ENCODE results near the gene SLC5A9. TPM values are rescaled to one million over a fixed set of nuclear protein-coding genes. Genes with fewer than 3 reads are reported as not detected.

Gene SLC5A9
- total and polyA plus RNA-seq, 9 of the 15 experiments (the other 6 are each of a cell fraction or from before 2014, with no cell fraction given): not detected

GRCh38 chr1:48228156-48228555 lies 5.6 kb downstream of the SLC5A9 start:
- Histone ChIP-seq H3K9me1 (ENCODE audit: control insufficient read depth, insufficient read depth, low read length) (no peaks in the 10 kb centered on the region), H3K4me1 (replicated peaks in 1 of 2; ENCODE audit: control insufficient read depth in 2 of 2, insufficient read depth in 2 of 2, low read length in 2 of 2) (no peaks in the 10 kb centered on the region), H3K27ac (ENCODE audit: extremely low read depth, low read depth, low read length) (no peak overlapping the region), H3K27me3 (ENCODE audit: control insufficient read depth in 2 of 2, insufficient read depth in 2 of 2, low read length in 2 of 2) (no peaks in the 10 kb centered on the region; a peak in 1 of 5 replicates), H3K79me2 (ENCODE audit: control insufficient read depth, insufficient read depth, low read length) (no peaks in the 10 kb centered on the region), H3K9me3 (replicated peaks; ENCODE audit: control insufficient read depth, insufficient read depth, low read depth, low read length) (no peaks in the 10 kb centered on the region), H3K36me3 (ENCODE audit: control insufficient read depth, insufficient read depth, low read length) (no peaks in the 10 kb centered on the region), H4K20me1 (replicated peaks; ENCODE audit: control insufficient read depth, insufficient read depth, low read length) (peaks cover 3% of the 10 kb centered on the region; the same call in 1 of the 2 replicates), H3K4me2 (ENCODE audit: insufficient read depth, low read length) (no peak overlapping the region), H3K9ac (ENCODE audit: insufficient read depth in 1 of 2, low read depth in 2 of 2, low read length in 2 of 2) (no peak overlapping the region), H3K4me3 (no peak overlapping the region), H2AFZ (ENCODE audit: low read depth, low read length) (no peak overlapping the region)
- ChIA-PET POLR2A (no interaction called here), CTCF (ENCODE audit: low intra/inter-chr PET ratio) (no interaction called here)
- intact Hi-C loops (cut with micrococcal nuclease) (no loop called here), in situ Hi-C loops (cut with MboI) (no loop called here)
- FAIRE-seq (no peak), DNase-seq (ENCODE audit: extremely low read depth in 1 of 4, low spot score in 3 of 4) (no peak), ATAC-seq (peak; percentile 79)
- no TSS peak for BruUV-seq (replicated peaks)
- 6% methylated on average over 5 of the region's 5 CpGs for WGBS (ENCODE audit: insufficient coverage, low coverage, missing lambda C conversion rate)
- no peak for TF ChIP-seq COPS2 (conservative IDR thresholded peaks at IDR 0.05)
- no peak for TF ChIP-seq SMARCC2 (IDR thresholded peaks at IDR 0.05; ENCODE audit: low read depth)
- no peak for TF ChIP-seq MITF (IDR thresholded peaks at IDR 0.05)
- no peak for TF ChIP-seq ZNF561 (CRISPR knock-in tag; conservative IDR thresholded peaks at IDR 0.05)
- TF ChIP-seq CTCF (IDR thresholded peaks at IDR 0.05 in 2 of 3, conservative IDR thresholded peaks at IDR 0.05 in 1 of 3; ENCODE audit: insufficient read depth in 2 of 3, low read depth in 1 of 3, low read length in 3 of 3): peak in 1 of 3 experiments; percentile 28; a peak in 2 of 6 replicates
- no peak for TF ChIP-seq HMGN3 (IDR thresholded peaks at IDR 0.05; ENCODE audit: borderline replicate concordance, extremely low read depth, insufficient read length, low read depth, low read length)
- no peak for TF ChIP-seq DLX4 (CRISPR knock-in tag; IDR thresholded peaks at IDR 0.05)
- no peak for TF ChIP-seq SMARCE1 (IDR thresholded peaks at IDR 0.05)
